GM23338 (cell line): ENCODE measurements around the gene SH3GLB1.
A peak's percentile ranks its signal among the peaks of the same experiment; 100 is the strongest.

Experiments
- CTCF ChIP-seq, 2 experiments: fragments of 200-600 bp in 1 of 2; sonication (generic) in 1 of 2; conservative IDR thresholded peaks; 2 replicates each; pipeline versions ENCODE4 v1.5.1 to v1.6.1; 2016 to 2017; ENCODE audit warnings: antibody characterized with exemption in 2 of 2, low read depth in 2 of 2, mild to moderate bottlenecking in 2 of 2, moderate library complexity in 1 of 2
- EZH2 ChIP-seq: fragments of 200-600 bp; sonication (generic); IDR thresholded peaks from one replicate; pipeline ENCODE4 v1.8.0; 2017; ENCODE audit warnings: antibody characterized with exemption, mild to moderate bottlenecking, low read depth; ENCODE audit not compliant: unreplicated experiment
- EZH2phosphoT487 ChIP-seq: fragments of 200-600 bp; sonication (generic); IDR thresholded peaks from one replicate; pipeline ENCODE4 v1.8.1; 2018; ENCODE audit warnings: antibody characterized with exemption; ENCODE audit not compliant: unreplicated experiment
- JUNB ChIP-seq: IDR thresholded peaks from one replicate; pipeline ENCODE4 v1.6.1; 2016; ENCODE audit warnings: antibody characterized with exemption; ENCODE audit not compliant: unreplicated experiment
- NANOG ChIP-seq: IDR thresholded peaks from 2 replicates; pipeline ENCODE4 v1.6.1; 2016; ENCODE audit warnings: antibody characterized with exemption, borderline replicate concordance
- POLR2AphosphoS5 ChIP-seq: IDR thresholded peaks from 2 replicates; pipeline ENCODE4 v1.6.1; 2016; ENCODE audit warnings: antibody characterized with exemption, low read depth
- REST ChIP-seq: IDR thresholded peaks from one replicate; pipeline ENCODE4 v1.6.1; 2018; ENCODE audit warnings: antibody characterized with exemption; ENCODE audit not compliant: unreplicated experiment
- ZNF331 ChIP-seq: fragments of 250-450 bp; sonication (Bioruptor Pico); IDR thresholded peaks from 2 replicates; pipeline ENCODE4 v1.5.0; 2020; ENCODE audit warnings: low read depth, mild to moderate bottlenecking, moderate library complexity

DNA sequence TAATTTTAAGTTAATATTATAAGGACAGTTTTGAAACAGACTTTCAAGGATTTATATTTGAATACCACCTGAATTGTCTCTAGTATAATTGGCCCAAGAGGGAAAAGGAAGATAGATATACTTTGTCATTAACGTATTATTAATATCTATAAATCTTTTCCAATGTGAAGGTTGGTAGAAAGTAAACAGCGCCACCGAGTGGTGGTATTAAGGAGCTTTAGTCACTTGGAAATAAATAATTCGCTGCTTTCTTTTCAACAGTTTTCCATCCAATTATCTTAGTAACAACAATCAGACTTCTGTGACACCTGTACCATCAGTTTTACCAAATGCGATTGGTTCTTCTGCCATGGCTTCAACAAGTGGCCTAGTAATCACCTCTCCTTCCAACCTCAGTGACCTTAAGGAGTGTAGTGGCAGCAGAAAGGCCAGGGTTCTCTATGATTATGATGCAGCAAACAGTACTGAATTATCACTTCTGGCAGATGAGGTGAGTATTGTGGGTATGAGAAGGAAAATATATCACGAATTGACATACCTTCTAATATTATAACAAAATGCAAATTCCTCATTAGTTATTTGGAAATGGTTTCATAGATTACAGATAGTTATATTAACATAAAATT lies 37.7 kb downstream of the SH3GLB1 start:
- TF ChIP-seq REST (no peak), CTCF (conservative IDR thresholded peaks at IDR 0.05; ENCODE audit: low read depth in 2 of 2) (peak; percentile 66 to 92), POLR2AphosphoS5 (no peak), EZH2phosphoT487 (no peak), JUNB (no peak), EZH2 (no peak), ZNF331 (CRISPR knock-in tag) (no peak), NANOG (no peak)
